Ascending aorta (tissue), 2 donors: ENCODE data around the gene ACSM5. TPM values are rescaled to one million over a fixed set of nuclear protein-coding genes. Genes with fewer than 3 reads are reported as not detected.
"Not testable (repeated sequence)": the region's sequence is repeated elsewhere in the genome, so short reads cannot be mapped to it uniquely, and the experiment has no call there.

Experiments used
- DNase-seq, 2 donors: peaks; one replicate each; pipeline ENCODE4 v3.0.0-alpha.2; 2019; ENCODE audit warnings: low spot score in 2 of 2
- H3K27ac ChIP-seq, 2 donors: fragments of 200-600 bp; sonication (generic); one replicate each; pipeline ENCODE4 v1.5.1; 2016 to 2017; ENCODE audit warnings: mild to moderate bottlenecking in 1 of 2
- H3K27me3 ChIP-seq: fragments of 200-600 bp; sonication (generic); one replicate; pipeline ENCODE4 v1.5.1; 2017
- H3K36me3 ChIP-seq, 2 donors: fragments of 200-600 bp; sonication (generic); one replicate each; pipeline ENCODE4 v1.5.1; 2016
- H3K4me1 ChIP-seq, 2 donors: fragments of 200-600 bp; sonication (generic); one replicate each; pipeline ENCODE4 v1.5.1; 2016 to 2017; ENCODE audit warnings: mild to moderate bottlenecking in 1 of 2
- H3K4me3 ChIP-seq, 2 donors: fragments of 200-600 bp; sonication (generic); one replicate each; pipeline ENCODE4 v1.5.1; 2016 to 2017; ENCODE audit warnings: mild to moderate bottlenecking in 1 of 2
- H3K9me3 ChIP-seq, 2 donors: fragments of 200-600 bp; sonication (generic); one replicate each; pipeline ENCODE4 v1.5.1; 2016
- CTCF ChIP-seq, 3 experiments: fragments of 200-600 bp in 2 of 3; fragments of 450-650 bp in 1 of 3; sonication (generic) in 2 of 3; IDR thresholded peaks; one replicate each; pipeline ENCODE4 v1.5.1; 2016 to 2019; ENCODE audit warnings: antibody characterized with exemption in 3 of 3, mild to moderate bottlenecking in 1 of 3, moderate library complexity in 1 of 3
- intact Hi-C: fragments of 100-400 bp; cut with DNase I; formaldehyde crosslinking; loops from one replicate; pipeline ENCODE4 v1.15.1; 2023
- total RNA-seq: library from RNA; depleted of rRNA; stranded (reverse); fragments of >200 nt; gene quantifications from one replicate; pipeline ENCODE4 v1.1.0, GENCODE V29; 2016

The ACSM5 gene
- total RNA-seq, 1 donor from 2014 or later, result not detected

- H3K27me3 ChIP-seq, result no peaks in the 10 kb centered on the region
- H3K36me3 ChIP-seq, result no peaks in the 10 kb centered on the region
- no peak overlapping the region for H3K27ac ChIP-seq
- H3K4me1 ChIP-seq, result no peaks in the 10 kb centered on the region
- DNase-seq, result no peak
- H3K9me3 ChIP-seq, result no peaks in the 10 kb centered on the region
- TF ChIP-seq CTCF (IDR thresholded peaks at IDR 0.05), result no peak
- H3K4me3 ChIP-seq, result no peak overlapping the region
- intact Hi-C loops, result no loop called here
These were observed 1.7 kb downstream of the ACSM5 start for GRCh38 chr16:20411055-20411454.

GRCh38 chr16:20415541-20415940, 6.2 kb downstream of the ACSM5 start:
- Histone ChIP-seq H3K9me3 (no peaks in the 10 kb centered on the region), H3K27ac (no peak overlapping the region), H3K4me3 (no peak overlapping the region), H3K27me3 (no peaks in the 10 kb centered on the region), H3K36me3 (no peaks in the 10 kb centered on the region), H3K4me1 (no peaks in the 10 kb centered on the region)
- no peak for DNase-seq
- intact Hi-C loops, result no loop called here
- TF ChIP-seq CTCF (IDR thresholded peaks at IDR 0.05), result no peak

- H3K36me3 ChIP-seq, H3K4me1 ChIP-seq, DNase-seq, intact Hi-C loops, H3K4me3 ChIP-seq, H3K27ac ChIP-seq, H3K27me3 ChIP-seq, H3K9me3 ChIP-seq: not testable (repeated sequence)
These were observed 9.8 kb downstream of the ACSM5 start for GRCh38 chr16:20419093-20419492.

GRCh38 chr16:20421748-20422147, 12.4 kb downstream of the ACSM5 start:
- H3K4me1 ChIP-seq, DNase-seq, H3K27me3 ChIP-seq, intact Hi-C loops, H3K9me3 ChIP-seq, H3K4me3 ChIP-seq, H3K27ac ChIP-seq, H3K36me3 ChIP-seq: not testable (repeated sequence)

- H3K9me3 ChIP-seq, H3K36me3 ChIP-seq, intact Hi-C loops, H3K27me3 ChIP-seq, H3K27ac ChIP-seq, H3K4me3 ChIP-seq, DNase-seq, H3K4me1 ChIP-seq: not testable (repeated sequence)
These were observed 14.4 kb downstream of the ACSM5 start for GRCh38 chr16:20423772-20424128.

GRCh38 chr16:20424129-20424866, 15.0 kb downstream of the ACSM5 start:
- no peaks in the 10 kb centered on the region for H3K9me3 ChIP-seq
- no peak overlapping the region for H3K4me3 ChIP-seq
- no peaks in the 10 kb centered on the region for H3K4me1 ChIP-seq
- intact Hi-C loops, result no loop called here
- no peaks in the 10 kb centered on the region for H3K27me3 ChIP-seq
- no peak for DNase-seq
- H3K36me3 ChIP-seq, result no peaks in the 10 kb centered on the region
- H3K27ac ChIP-seq, result no peak overlapping the region
- no peak for TF ChIP-seq CTCF (IDR thresholded peaks at IDR 0.05)

GRCh38 chr16:20427401-20427797, 18.1 kb downstream of the ACSM5 start:
- H3K4me1 ChIP-seq, intact Hi-C loops, H3K9me3 ChIP-seq, H3K4me3 ChIP-seq, H3K27ac ChIP-seq, DNase-seq, H3K27me3 ChIP-seq, H3K36me3 ChIP-seq: not testable (repeated sequence)

- H3K36me3 ChIP-seq, H3K27ac ChIP-seq, DNase-seq, H3K27me3 ChIP-seq, H3K9me3 ChIP-seq, intact Hi-C loops, H3K4me1 ChIP-seq, H3K4me3 ChIP-seq: not testable (repeated sequence)
These were observed 20.2 kb downstream of the ACSM5 start for GRCh38 chr16:20429499-20429898.

- H3K27ac ChIP-seq, H3K27me3 ChIP-seq, H3K4me1 ChIP-seq, DNase-seq, intact Hi-C loops, H3K4me3 ChIP-seq, H3K9me3 ChIP-seq, H3K36me3 ChIP-seq: not testable (repeated sequence)
These were observed 21.1 kb downstream of the ACSM5 start for GRCh38 chr16:20430480-20430879.
